ENCODE results near the gene NEO1.

- TF ChIP-seq CTCF (IDR thresholded peaks at IDR 0.05; ENCODE audit: low read length) (no peak), EZH2 (IDR thresholded peaks at IDR 0.05; ENCODE audit: borderline replicate concordance, low read length) (no peak)
Measured at GRCh38 chr15:73227433-73228056, 175.3 kb downstream of the NEO1 start.

Measured in OCI-LY1 (cell line).